Muscle layer of duodenum (tissue), 2 donors: ENCODE measurements around the gene TMEM63A.
A peak's percentile ranks its signal among the peaks of the same experiment; 100 is the strongest.
"Not testable (repeated sequence)": the region's sequence is repeated elsewhere in the genome, so short reads cannot be mapped to it uniquely, and the experiment has no call there.

Experiments
- H3K27ac ChIP-seq: one replicate; pipeline ENCODE4 v1.7.0; 2013; ENCODE audit warnings: mild to moderate bottlenecking, low read length
- H3K27me3 ChIP-seq: one replicate; pipeline ENCODE4 v1.7.0; 2013; ENCODE audit warnings: low read depth, mild to moderate bottlenecking, control low read depth, low read length
- H3K36me3 ChIP-seq, 2 donors: one replicate each; pipeline ENCODE4 v1.7.0; 2013; ENCODE audit warnings: low read length in 2 of 2, control low read depth in 1 of 2, mild to moderate bottlenecking in 1 of 2; ENCODE audit not compliant: insufficient read depth in 2 of 2, control insufficient read depth in 1 of 2
- H3K4me1 ChIP-seq, 2 donors: one replicate each; pipeline ENCODE4 v1.7.0; 2013; ENCODE audit warnings: low read length in 2 of 2, mild to moderate bottlenecking in 2 of 2, control low read depth in 1 of 2, moderate library complexity in 1 of 2; ENCODE audit not compliant: insufficient read depth in 2 of 2, control insufficient read depth in 1 of 2
- H3K4me3 ChIP-seq, 2 donors: one replicate each; pipeline ENCODE4 v1.7.0; 2013; ENCODE audit warnings: low read length in 2 of 2, low read depth in 1 of 2, mild to moderate bottlenecking in 1 of 2
- H3K9me3 ChIP-seq, 2 donors: one replicate each; pipeline ENCODE4 v1.7.0; 2013; ENCODE audit warnings: low read length in 2 of 2, control low read depth in 1 of 2, mild to moderate bottlenecking in 1 of 2; ENCODE audit not compliant: control insufficient read depth in 1 of 2
- donor health status: healthy.

Gene TMEM63A

GRCh38 chr1:225889743-225890142, 7.6 kb upstream of the TMEM63A start:
- no peaks in the 10 kb centered on the region for H3K36me3 ChIP-seq
- no peak overlapping the region for H3K4me3 ChIP-seq
- H3K4me1 ChIP-seq: peaks cover 0 to 4% of the 10 kb centered on the region in 2 donors
- H3K9me3 ChIP-seq: no peaks in the 10 kb centered on the region
- no peak overlapping the region for H3K27ac ChIP-seq
- no peaks in the 10 kb centered on the region for H3K27me3 ChIP-seq

- no peaks in the 10 kb centered on the region for H3K27me3 ChIP-seq
- no peaks in the 10 kb centered on the region for H3K9me3 ChIP-seq
- H3K4me1 ChIP-seq: peaks cover 0 to 4% of the 10 kb centered on the region in 2 donors
- H3K4me3 ChIP-seq: no peak within 1 kb of the TSS
- H3K36me3 ChIP-seq: no peaks in the 10 kb centered on the region
- no peak within 1 kb of the TSS for H3K27ac ChIP-seq
Observed at GRCh38 chr1:225888898-225889601, 6.9 kb upstream of the TMEM63A start, which contains the start of gene LEFTY1. LEFTY1 (minus strand) TSS chr1:225889146; CDS start chr1:225889066, 80 bp downstream.

- Histone ChIP-seq H3K27me3 (no peaks in the 10 kb centered on the region), H3K27ac (no peak overlapping the region), H3K4me1 (peaks cover 0 to 4% of the 10 kb centered on the region in 2 donors), H3K9me3 (no peaks in the 10 kb centered on the region), H3K4me3 (no peak overlapping the region), H3K36me3 (no peaks in the 10 kb centered on the region)
Observed at GRCh38 chr1:225888289-225888897, 6.2 kb upstream of the TMEM63A start.

DNA sequence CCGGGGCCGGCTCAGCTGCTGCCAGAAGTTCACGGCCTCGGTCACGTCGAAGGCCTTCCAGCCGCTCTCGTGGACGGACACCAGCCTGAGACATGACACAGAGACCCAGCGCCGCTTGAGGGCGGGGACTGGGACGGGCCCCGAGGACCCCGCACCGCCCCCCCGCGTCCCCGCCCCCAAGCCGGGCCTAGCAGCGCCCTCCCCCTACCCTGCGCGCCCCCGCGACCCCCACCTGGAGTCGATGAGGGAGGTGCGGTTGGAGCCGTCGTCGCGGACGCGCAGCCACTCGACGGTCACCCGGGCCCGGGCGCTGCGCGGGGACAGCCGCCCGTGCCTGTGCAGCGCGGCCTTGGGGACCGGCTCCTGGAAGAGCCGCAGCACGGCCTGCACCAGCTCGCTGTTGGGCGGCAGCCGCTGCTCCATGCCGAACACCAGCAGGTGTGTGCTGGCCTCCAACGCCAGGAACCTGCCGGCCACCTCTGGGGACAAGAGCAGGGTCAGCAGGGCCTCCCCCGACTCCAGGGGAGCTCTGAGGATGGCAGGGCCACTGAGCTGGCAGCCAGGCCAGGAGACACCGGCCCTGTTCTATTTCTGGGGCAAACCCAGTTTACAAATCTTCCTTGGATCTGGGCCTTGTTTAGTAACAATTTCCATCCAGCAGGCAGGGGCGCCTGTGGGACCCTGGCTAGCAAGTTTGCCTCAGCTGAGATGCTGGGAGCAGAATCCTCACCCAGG, 5.5 kb upstream of the TMEM63A start:
- H3K9me3 ChIP-seq, H3K27ac ChIP-seq, H3K27me3 ChIP-seq, H3K4me3 ChIP-seq, H3K4me1 ChIP-seq, H3K36me3 ChIP-seq: not testable (repeated sequence)

GRCh38 chr1:225887030-225887314, 4.8 kb upstream of the TMEM63A start:
- Histone ChIP-seq H3K9me3 (no peaks in the 10 kb centered on the region), H3K27ac (no peak overlapping the region), H3K4me1 (peaks cover 0 to 4% of the 10 kb centered on the region in 2 donors), H3K27me3 (no peaks in the 10 kb centered on the region), H3K4me3 (no peak overlapping the region), H3K36me3 (no peaks in the 10 kb centered on the region)

- no peaks in the 10 kb centered on the region for H3K9me3 ChIP-seq
- no peak overlapping the region for H3K4me3 ChIP-seq
- H3K4me1 ChIP-seq: peaks cover under 1 to 6% of the 10 kb centered on the region in 2 donors
- H3K27me3 ChIP-seq: no peaks in the 10 kb centered on the region
- H3K27ac ChIP-seq: no peak overlapping the region
- no peaks in the 10 kb centered on the region for H3K36me3 ChIP-seq
Observed at GRCh38 chr1:225886159-225887029, 4.2 kb upstream of the TMEM63A start.

DNA sequence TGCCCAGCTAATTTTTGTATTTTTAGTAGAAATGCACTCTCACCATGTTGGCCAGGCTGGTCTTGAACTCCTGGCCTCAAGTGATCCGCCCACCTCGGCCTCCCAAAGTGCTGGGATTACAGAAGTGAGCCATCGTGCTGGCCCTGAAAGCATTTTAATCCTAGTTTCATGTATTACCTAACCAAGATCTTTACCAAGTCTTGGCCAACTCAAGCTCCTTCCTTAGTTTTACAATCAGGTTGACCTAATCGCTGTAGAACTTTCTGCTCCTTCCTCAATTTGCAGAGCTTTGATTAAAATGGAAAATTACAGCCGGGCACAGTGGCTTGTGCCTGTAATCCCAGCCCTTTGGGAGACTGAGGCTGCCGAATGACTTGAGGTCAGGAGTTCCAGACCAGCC, 3.2 kb upstream of the TMEM63A start:
- Histone ChIP-seq H3K4me1 (peaks cover 5 to 16% of the 10 kb centered on the region in 2 donors), H3K9me3 (no peaks in the 10 kb centered on the region), H3K36me3 (no peaks in the 10 kb centered on the region), H3K4me3 (no peak overlapping the region), H3K27ac (no peak overlapping the region), H3K27me3 (no peaks in the 10 kb centered on the region)

DNA sequence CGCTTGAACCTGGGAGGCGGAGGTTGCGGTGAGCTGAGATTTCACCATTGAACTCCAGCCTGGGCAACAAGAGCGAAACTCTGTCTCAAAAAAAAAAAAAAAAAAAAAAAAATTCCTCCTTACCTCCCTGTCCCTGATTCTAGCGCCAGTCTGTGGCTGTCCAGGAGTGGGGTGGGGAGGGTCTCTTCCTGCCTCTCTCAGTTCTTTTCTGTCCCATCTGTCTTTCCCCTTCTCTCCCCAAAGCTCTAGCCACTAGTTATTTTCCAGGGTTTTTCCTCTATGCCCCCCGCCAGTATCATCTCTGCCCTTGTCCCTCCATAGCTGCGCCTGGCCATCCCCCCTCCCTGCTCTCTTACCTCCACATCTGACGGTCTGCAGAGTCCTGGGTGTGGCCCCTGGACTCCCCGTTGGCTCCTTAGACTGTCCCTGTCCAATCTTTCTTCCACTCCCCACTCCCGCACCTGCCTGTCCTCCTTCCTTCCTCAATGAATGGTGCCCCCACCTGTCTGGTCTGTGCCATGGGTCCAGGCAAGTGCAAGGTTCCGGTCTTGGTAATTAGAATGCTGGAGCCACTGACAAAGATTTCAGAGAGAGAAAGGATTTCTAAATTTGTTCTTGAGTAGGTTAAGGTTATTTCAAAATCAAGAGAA, 1.6 kb upstream of the TMEM63A start:
- peaks cover 10 to 29% of the 10 kb centered on the region in 2 donors for H3K4me1 ChIP-seq
- peaks cover 0 to 4% of the 10 kb centered on the region in 2 donors for H3K36me3 ChIP-seq
- H3K27ac ChIP-seq: no peak overlapping the region
- H3K9me3 ChIP-seq: no peaks in the 10 kb centered on the region
- H3K4me3 ChIP-seq: peak overlapping the region in 1 of 2 donors; percentile 98
- H3K27me3 ChIP-seq: no peaks in the 10 kb centered on the region

DNA sequence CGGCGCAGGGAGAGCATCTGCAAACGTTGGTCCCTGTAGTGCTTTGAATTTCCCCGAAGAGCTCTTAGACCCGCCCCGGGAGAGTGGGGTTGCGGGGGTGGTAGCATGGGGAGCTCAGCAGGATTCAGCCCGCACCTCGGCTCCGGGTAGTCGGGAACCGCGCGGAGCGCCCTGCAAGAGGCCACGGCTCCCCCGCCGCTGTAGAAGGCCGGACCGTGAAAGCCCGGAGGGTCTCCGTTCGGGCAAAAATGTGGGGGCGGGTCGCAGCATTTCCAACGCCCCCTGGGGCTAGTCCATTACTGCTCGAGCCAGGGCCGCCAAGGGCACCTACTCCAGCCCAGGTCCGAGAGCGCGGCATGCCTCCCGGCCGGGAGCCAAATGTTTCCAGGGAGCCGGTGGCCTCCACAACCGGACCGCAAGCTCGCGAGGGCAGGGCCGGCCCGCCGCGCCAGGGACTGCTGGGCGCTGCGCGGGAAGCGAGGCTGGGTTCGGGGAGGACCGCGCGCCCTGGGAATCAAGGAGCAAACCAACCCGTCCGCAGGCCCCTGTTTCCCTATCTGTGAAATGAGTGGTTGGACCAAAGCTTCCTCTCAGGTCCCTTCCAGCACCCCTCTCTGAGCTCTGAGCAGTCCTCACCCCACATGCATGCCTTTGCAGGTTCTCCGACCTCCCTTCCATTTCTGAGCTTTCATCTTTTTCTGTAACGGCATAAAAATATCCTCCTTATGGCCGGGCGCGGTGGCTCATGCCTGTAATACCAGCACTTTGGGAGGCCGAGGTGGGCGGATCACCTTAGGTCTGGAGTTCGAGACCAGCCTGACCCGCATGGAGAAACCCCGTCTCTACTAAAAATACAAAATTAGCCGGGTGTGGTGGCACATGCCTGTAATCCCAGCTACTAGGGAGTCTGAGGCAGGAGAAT, 775 bp upstream of the TMEM63A start:
- no peaks in the 10 kb centered on the region for H3K9me3 ChIP-seq
- peak overlapping the region; percentile 82 to 98 for H3K4me3 ChIP-seq
- H3K27me3 ChIP-seq: no peaks in the 10 kb centered on the region
- peak overlapping the region; percentile 51 for H3K27ac ChIP-seq
- H3K36me3 ChIP-seq: peaks cover 0 to 5% of the 10 kb centered on the region in 2 donors
- H3K4me1 ChIP-seq: peaks cover 18 to 36% of the 10 kb centered on the region in 2 donors
